Measurements from ENCODE around the gene CATSPERE.
"Not testable (repeated sequence)": the region's sequence is repeated elsewhere in the genome, so short reads cannot be mapped to it uniquely, and the experiment has no call there.

CATSPERE gene

GRCh38 chr1:244458781-244459180 lies 2.3 kb upstream of the CATSPERE start:
- no peak for TF ChIP-seq CTCF (IDR thresholded peaks at IDR 0.05; ENCODE audit: unreplicated experiment in 3 of 3)
- peaks cover 12% of the 10 kb centered on the region for H3K36me3 Mint-ChIP-seq (ENCODE audit: low read depth)
- H3K4me3 Mint-ChIP-seq, result no peak overlapping the region
- H3K27me3 Mint-ChIP-seq (ENCODE audit: low read depth), result no peaks in the 10 kb centered on the region
- H3K27ac Mint-ChIP-seq, result no peak overlapping the region
- peaks cover 10% of the 10 kb centered on the region for H3K9me3 Mint-ChIP-seq
- peaks cover 5% of the 10 kb centered on the region for H3K4me1 Mint-ChIP-seq

GRCh38 chr1:244460197-244460596 lies 876 bp upstream of the CATSPERE start:
- Mint-ChIP-seq H3K4me1 (peaks cover 5% of the 10 kb centered on the region), H3K9me3 (peaks cover 10% of the 10 kb centered on the region), H3K36me3 (ENCODE audit: low read depth) (peaks cover 12% of the 10 kb centered on the region), H3K27ac (peak overlapping the region; percentile 62 to 78 (median 70)), H3K27me3 (ENCODE audit: low read depth) (no peaks in the 10 kb centered on the region), H3K4me3 (peak overlapping the region; percentile 42 to 76 (median 61))
- TF ChIP-seq CTCF (IDR thresholded peaks at IDR 0.05; ENCODE audit: unreplicated experiment in 3 of 3), result no peak

- Mint-ChIP-seq H3K27ac (no peak overlapping the region), H3K4me1 (no peaks in the 10 kb centered on the region), H3K4me3 (no peak overlapping the region), H3K27me3 (ENCODE audit: low read depth) (no peaks in the 10 kb centered on the region), H3K9me3 (no peaks in the 10 kb centered on the region), H3K36me3 (ENCODE audit: low read depth) (no peaks in the 10 kb centered on the region)
- TF ChIP-seq CTCF (IDR thresholded peaks at IDR 0.05; ENCODE audit: unreplicated experiment in 3 of 3), result no peak
These were observed 5.7 kb downstream of the CATSPERE start for GRCh38 chr1:244466724-244467123.

DNA sequence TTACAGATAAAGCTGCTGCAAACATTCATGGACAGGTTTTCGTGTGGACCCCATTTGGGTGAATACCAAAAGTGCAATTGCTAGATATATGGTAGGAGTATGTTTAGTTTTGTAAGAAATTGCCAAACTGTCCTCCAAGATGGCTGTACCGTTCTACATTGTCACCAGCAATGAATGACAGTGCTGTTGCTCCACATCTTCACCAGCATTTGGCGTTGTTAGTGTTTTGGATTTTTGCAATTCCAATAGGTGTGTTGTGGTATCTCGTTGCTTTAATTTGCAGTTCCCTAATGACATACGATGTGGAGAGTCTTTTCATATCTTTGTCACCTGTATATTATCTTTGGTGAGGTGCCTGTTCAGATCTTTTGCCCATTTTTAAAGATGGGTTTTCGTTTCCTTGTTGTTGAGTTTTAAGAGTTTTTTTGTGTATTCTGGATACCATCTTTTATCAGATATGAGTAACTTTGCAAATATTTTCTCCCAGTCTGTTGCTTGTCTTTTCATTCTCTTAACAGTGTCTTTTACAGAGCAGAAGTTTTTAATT lies 12.1 kb downstream of the CATSPERE start:
- Mint-ChIP-seq H3K27ac (no peak overlapping the region), H3K4me1 (no peaks in the 10 kb centered on the region), H3K4me3 (no peak overlapping the region), H3K27me3 (ENCODE audit: low read depth) (no peaks in the 10 kb centered on the region), H3K36me3 (ENCODE audit: low read depth) (no peaks in the 10 kb centered on the region), H3K9me3 (peaks cover 3% of the 10 kb centered on the region)
- no peak for TF ChIP-seq CTCF (IDR thresholded peaks at IDR 0.05; ENCODE audit: unreplicated experiment in 3 of 3)

DNA sequence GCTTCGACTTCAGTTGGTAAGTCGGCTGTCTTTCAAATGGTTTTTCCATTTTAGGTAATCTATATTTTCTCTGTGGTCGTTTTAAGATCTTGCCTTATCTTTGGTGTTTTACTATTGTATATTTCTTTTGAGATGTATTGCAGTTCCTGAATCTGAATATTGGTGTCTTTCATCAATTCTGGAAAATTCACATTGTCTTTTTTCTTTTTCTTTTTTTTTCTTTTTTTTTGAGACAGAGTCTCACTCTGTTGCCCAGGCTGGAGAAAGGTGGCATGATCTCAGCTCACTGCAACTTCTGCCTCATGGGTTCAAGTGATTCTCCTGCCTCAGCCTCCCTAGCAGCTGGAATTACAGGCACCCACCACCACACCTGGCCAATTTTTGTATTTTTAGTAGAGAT lies 23.9 kb downstream of the CATSPERE start:
- H3K9me3 Mint-ChIP-seq; H3K36me3 Mint-ChIP-seq (ENCODE audit: low read depth); H3K27ac Mint-ChIP-seq; H3K27me3 Mint-ChIP-seq (ENCODE audit: low read depth); H3K4me3 Mint-ChIP-seq; H3K4me1 Mint-ChIP-seq: not testable (repeated sequence)

GRCh38 chr1:244494653-244495052 lies 33.6 kb downstream of the CATSPERE start:
- no peak for TF ChIP-seq CTCF (IDR thresholded peaks at IDR 0.05; ENCODE audit: unreplicated experiment in 3 of 3)
- no peak overlapping the region for H3K4me3 Mint-ChIP-seq
- H3K27ac Mint-ChIP-seq, result no peak overlapping the region
- peaks cover 2% of the 10 kb centered on the region for H3K9me3 Mint-ChIP-seq
- peaks cover 4% of the 10 kb centered on the region for H3K4me1 Mint-ChIP-seq
- no peaks in the 10 kb centered on the region for H3K36me3 Mint-ChIP-seq (ENCODE audit: low read depth)
- H3K27me3 Mint-ChIP-seq (ENCODE audit: low read depth), result no peaks in the 10 kb centered on the region

Measured in nephron (organoid).